C4-2B (cell line): ENCODE results near the gene ZDHHC11B.

Source experiments
- ZFX ChIP-seq: fragments of 450-650 bp; IDR thresholded peaks from 2 replicates; pipeline ENCODE4 v1.6.1; 2017
- TF ChIP-seq, protein P1 (sequence below): fragments of 450-650 bp; conservative IDR thresholded peaks from 2 replicates; pipeline ENCODE4 v1.5.1; 2017; ENCODE audit warnings: mild to moderate bottlenecking

DNA sequence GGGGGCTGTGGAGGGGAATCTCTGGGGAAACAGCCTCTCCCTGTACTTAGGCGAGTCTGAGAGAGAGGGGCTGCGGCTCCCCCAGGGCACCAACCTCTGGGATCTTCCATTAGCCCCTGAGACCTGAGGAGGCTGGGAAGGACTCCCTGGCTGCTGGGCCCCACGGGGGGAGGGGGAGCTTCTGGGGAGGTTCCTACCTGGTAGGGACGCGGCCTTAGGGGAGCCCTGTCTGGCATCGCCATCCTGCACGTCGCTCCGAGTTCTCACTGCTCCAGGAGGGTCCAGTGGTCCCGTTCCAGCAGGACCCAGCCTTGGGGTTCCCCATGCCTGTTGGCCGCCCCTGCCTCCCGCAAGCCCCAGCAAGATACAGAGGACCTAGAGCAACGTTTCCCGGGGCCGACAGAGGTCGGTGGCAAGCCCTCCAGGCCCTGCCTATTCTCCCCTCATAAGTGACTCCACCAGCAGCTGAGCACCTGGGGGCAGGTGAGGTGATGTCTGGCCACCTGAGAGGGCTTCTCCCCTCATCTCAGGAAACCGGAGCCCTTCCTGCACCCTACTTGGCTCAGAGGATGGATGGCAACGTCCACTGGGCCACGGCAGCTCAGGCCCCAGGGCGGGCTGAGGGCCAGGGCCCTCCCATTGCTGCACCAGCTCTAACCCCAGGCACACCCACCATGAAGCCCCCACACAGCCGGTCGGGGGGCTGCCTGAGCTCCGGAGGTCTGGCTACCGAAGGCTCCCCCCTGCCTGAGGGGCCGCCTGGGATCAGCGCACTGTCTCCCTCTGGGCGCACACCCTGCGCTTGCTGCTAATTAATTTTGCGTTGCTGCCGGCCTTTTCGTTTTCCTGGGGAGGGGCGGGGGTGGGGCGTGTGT, 113.9 kb downstream of the ZDHHC11B start:
- TF ChIP-seq, protein P1, sequence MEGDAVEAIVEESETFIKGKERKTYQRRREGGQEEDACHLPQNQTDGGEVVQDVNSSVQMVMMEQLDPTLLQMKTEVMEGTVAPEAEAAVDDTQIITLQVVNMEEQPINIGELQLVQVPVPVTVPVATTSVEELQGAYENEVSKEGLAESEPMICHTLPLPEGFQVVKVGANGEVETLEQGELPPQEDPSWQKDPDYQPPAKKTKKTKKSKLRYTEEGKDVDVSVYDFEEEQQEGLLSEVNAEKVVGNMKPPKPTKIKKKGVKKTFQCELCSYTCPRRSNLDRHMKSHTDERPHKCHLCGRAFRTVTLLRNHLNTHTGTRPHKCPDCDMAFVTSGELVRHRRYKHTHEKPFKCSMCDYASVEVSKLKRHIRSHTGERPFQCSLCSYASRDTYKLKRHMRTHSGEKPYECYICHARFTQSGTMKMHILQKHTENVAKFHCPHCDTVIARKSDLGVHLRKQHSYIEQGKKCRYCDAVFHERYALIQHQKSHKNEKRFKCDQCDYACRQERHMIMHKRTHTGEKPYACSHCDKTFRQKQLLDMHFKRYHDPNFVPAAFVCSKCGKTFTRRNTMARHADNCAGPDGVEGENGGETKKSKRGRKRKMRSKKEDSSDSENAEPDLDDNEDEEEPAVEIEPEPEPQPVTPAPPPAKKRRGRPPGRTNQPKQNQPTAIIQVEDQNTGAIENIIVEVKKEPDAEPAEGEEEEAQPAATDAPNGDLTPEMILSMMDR = no peak
- no peak for TF ChIP-seq ZFX
